DND-41 (cell line): ENCODE measurements around the gene INO80.

Experiments
- ATAC-seq: fragments of 200-7000 bp; cut with Tn5 transposase; 3 replicates; pipeline ENCODE4 v1.9.1; 2021; ENCODE audit warnings: low read depth; ENCODE audit not compliant: insufficient read depth
- DNase-seq: peaks from one replicate; pipeline ENCODE4 v3.0.0-alpha.2; 2020
- H2AFZ ChIP-seq: 2 replicates; pipeline ENCODE4 v1.6.0; 2012; ENCODE audit warnings: low read depth, low read length
- H3K27ac ChIP-seq: 2 replicates; pipeline ENCODE4 v1.5.1; 2012; ENCODE audit warnings: low read length, inconsistent platforms
- H3K27me3 ChIP-seq: fragments of 200-600 bp; sonication (generic); 2 replicates; pipeline ENCODE4 v1.6.0; 2012; ENCODE audit warnings: low read length, mild to moderate bottlenecking, inconsistent platforms; ENCODE audit not compliant: insufficient read depth, poor library complexity
- H3K36me3 ChIP-seq: 2 replicates; pipeline ENCODE4 v1.5.1; 2012; ENCODE audit warnings: low read length, inconsistent platforms; ENCODE audit not compliant: insufficient read depth
- H3K4me1 ChIP-seq: 2 replicates; pipeline ENCODE4 v1.5.1; 2012; ENCODE audit warnings: mild to moderate bottlenecking, low read length; ENCODE audit not compliant: insufficient read depth
- H3K4me2 ChIP-seq: 2 replicates; pipeline ENCODE4 v1.6.0; 2012; ENCODE audit warnings: mild to moderate bottlenecking, moderate library complexity, low read length, inconsistent platforms; ENCODE audit not compliant: insufficient read depth
- H3K4me3 ChIP-seq, 2 experiments: fragments of 200-600 bp in 1 of 2; shearing (Covaris generic) in 1 of 2; 2 replicates each; pipeline ENCODE4 v1.5.1; 2012 to 2016; ENCODE audit warnings: inconsistent platforms in 2 of 2, low read length in 2 of 2, mild to moderate bottlenecking in 2 of 2, low read depth in 1 of 2, moderate library complexity in 1 of 2
- H3K79me2 ChIP-seq: 2 replicates; pipeline ENCODE4 v1.6.0; 2012; ENCODE audit warnings: low read length, inconsistent platforms; ENCODE audit not compliant: insufficient read depth
- H3K9ac ChIP-seq: 2 replicates; pipeline ENCODE4 v1.6.0; 2012; ENCODE audit warnings: low read depth, mild to moderate bottlenecking, inconsistent platforms, low read length, moderate library complexity
- H3K9me3 ChIP-seq: 2 replicates; pipeline ENCODE4 v1.5.1; 2012; ENCODE audit warnings: low read length, moderate library complexity, mild to moderate bottlenecking, inconsistent platforms; ENCODE audit not compliant: insufficient read depth, severe bottlenecking
- H4K20me1 ChIP-seq: 2 replicates; pipeline ENCODE4 v1.6.0; 2012; ENCODE audit warnings: low read length; ENCODE audit not compliant: insufficient read depth
- EZH2 ChIP-seq: IDR thresholded peaks from 3 replicates; pipeline ENCODE4 v1.6.1; 2012; ENCODE audit warnings: borderline replicate concordance, low read depth, mild to moderate bottlenecking, moderate library complexity, low read length, inconsistent platforms; ENCODE audit not compliant: severe bottlenecking
- TF ChIP-seq, protein P1 (sequence below): IDR thresholded peaks from 2 replicates; pipeline ENCODE4 v1.5.1; 2012; ENCODE audit warnings: borderline replicate concordance, low read length, moderate library complexity, mild to moderate bottlenecking; ENCODE audit not compliant: poor library complexity, severe bottlenecking; ENCODE audit errors: extremely low read depth

The INO80 gene

DNA sequence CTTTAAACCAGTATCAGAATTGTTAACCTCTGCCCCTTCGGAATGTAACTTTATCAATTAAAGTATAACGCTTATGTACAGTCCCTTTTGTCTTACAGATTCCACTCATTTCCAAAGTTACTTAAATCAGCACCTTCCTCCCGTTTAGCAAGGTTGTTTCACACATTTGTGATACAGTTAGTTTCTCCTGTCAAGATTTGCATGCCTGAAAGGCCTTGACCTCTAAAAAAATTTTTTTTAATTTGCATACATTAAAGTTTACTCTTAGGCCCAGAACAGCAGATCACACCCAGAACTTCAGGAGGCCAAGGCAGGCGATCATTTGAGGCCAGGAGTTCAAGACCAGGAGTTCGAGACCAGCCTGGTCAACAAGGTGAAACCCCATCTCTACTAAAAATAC, 9.1 kb downstream of the INO80 start:
- H3K27ac ChIP-seq, result no peak overlapping the region
- ATAC-seq (no peak), DNase-seq (no peak)
- peaks cover 27% of the 10 kb centered on the region; the same call in 1 of the 2 replicates for H3K36me3 ChIP-seq
- H3K4me1 ChIP-seq, result no peaks in the 10 kb centered on the region
- no peak overlapping the region for H3K4me3 ChIP-seq
- peaks cover 28% of the 10 kb centered on the region; the same call in 1 of the 2 replicates for H4K20me1 ChIP-seq
- H3K4me2 ChIP-seq, result no peak overlapping the region
- no peak for TF ChIP-seq EZH2
- TF ChIP-seq, protein P1, sequence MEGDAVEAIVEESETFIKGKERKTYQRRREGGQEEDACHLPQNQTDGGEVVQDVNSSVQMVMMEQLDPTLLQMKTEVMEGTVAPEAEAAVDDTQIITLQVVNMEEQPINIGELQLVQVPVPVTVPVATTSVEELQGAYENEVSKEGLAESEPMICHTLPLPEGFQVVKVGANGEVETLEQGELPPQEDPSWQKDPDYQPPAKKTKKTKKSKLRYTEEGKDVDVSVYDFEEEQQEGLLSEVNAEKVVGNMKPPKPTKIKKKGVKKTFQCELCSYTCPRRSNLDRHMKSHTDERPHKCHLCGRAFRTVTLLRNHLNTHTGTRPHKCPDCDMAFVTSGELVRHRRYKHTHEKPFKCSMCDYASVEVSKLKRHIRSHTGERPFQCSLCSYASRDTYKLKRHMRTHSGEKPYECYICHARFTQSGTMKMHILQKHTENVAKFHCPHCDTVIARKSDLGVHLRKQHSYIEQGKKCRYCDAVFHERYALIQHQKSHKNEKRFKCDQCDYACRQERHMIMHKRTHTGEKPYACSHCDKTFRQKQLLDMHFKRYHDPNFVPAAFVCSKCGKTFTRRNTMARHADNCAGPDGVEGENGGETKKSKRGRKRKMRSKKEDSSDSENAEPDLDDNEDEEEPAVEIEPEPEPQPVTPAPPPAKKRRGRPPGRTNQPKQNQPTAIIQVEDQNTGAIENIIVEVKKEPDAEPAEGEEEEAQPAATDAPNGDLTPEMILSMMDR, result no peak
- H3K27me3 ChIP-seq, result no peaks in the 10 kb centered on the region
- H3K79me2 ChIP-seq, result peaks cover 92% of the 10 kb centered on the region
- H3K9ac ChIP-seq, result no peak overlapping the region
- no peak overlapping the region for H2AFZ ChIP-seq
- H3K9me3 ChIP-seq, result no peaks in the 10 kb centered on the region

DNA sequence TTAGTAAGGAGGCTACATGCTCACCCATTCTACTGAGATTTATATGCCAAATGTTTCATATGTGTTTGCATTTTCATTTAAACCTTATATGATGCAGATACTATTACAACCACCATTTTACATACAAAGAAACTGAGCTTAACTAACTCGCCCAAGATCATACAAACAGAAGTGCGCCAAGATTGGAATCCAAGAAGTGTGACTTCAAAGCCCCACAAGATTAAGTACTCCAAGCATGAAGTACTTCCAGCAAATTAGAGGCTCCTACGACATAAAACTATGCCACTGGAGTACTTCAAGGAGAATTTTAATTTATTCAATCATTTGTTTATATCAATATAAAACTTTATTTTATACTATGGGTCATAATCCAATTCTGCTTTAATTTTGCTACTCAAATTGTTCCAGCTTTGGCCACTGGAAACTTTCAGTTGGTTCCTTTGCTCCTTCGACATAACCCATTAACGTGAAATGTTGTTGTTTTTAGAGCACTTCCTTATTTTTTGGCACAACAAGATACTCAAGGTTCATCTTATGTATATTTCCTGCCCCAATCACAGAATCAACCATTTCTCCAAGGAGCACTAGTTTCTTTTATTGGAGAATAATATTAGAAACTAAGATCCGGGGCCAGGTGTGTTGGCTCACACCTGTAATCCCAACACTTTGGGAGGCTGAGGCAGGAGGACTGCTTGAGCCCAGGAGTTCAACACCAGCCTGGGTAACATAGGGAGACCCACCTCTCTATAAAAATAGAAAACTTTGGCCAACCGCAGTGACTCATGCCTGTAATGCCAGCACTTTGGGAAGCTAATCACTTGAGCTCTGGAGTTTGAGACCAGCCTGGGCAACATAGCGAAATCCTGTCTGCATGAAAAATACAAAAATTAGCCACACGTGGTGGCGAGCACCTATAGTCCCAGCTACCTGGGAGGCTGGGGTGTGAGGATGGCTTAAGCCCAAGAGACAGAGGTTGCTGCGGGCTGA, 10.4 kb downstream of the INO80 start:
- no peaks in the 10 kb centered on the region for H3K9me3 ChIP-seq
- H3K79me2 ChIP-seq, result peaks cover 90% of the 10 kb centered on the region
- H3K27me3 ChIP-seq, result no peaks in the 10 kb centered on the region
- H4K20me1 ChIP-seq, result peaks cover 28% of the 10 kb centered on the region; the same call in 1 of the 2 replicates
- no peak overlapping the region for H3K9ac ChIP-seq
- no peak overlapping the region for H3K4me3 ChIP-seq
- no peaks in the 10 kb centered on the region for H3K4me1 ChIP-seq
- H2AFZ ChIP-seq, result no peak overlapping the region
- TF ChIP-seq, protein P1, result no peak
- TF ChIP-seq EZH2, result no peak
- H3K27ac ChIP-seq, result no peak overlapping the region
- no peak for DNase-seq
- H3K36me3 ChIP-seq, result peaks cover 24% of the 10 kb centered on the region; the same call in 1 of the 2 replicates
- no peak for ATAC-seq
- H3K4me2 ChIP-seq, result no peak overlapping the region

DNA sequence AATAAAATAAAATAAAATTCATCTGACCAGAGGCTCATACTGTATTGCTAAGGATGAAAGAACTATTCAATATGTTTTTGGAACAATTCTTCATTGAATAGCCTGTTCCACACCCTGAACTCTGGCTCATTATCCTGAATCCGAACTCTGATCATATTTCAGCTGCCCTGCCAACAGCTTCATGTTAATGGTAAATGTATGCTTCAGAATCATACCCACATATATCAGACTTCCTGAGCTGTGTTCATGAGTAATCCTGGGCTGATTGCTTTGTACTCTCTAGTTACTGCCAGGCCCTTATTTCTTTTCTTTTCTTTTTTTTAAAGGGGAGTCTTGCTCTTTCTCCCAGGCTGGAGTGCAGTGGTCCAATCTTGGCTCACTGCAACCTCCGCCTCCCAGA, 11.8 kb downstream of the INO80 start:
- no peaks in the 10 kb centered on the region for H3K27me3 ChIP-seq
- no peak overlapping the region for H3K27ac ChIP-seq
- no peak overlapping the region for H3K9ac ChIP-seq
- no peaks in the 10 kb centered on the region for H3K4me1 ChIP-seq
- H3K9me3 ChIP-seq, result no peaks in the 10 kb centered on the region
- ATAC-seq, result no peak
- H3K36me3 ChIP-seq, result peaks cover 24% of the 10 kb centered on the region; the same call in 1 of the 2 replicates
- no peak for DNase-seq
- H3K79me2 ChIP-seq, result peaks cover 91% of the 10 kb centered on the region
- no peak overlapping the region for H3K4me2 ChIP-seq
- TF ChIP-seq, protein P1, result no peak
- no peak for TF ChIP-seq EZH2
- H4K20me1 ChIP-seq, result peaks cover 28% of the 10 kb centered on the region; the same call in 1 of the 2 replicates
- H2AFZ ChIP-seq, result no peak overlapping the region
- H3K4me3 ChIP-seq, result no peak overlapping the region
